Measurements from ENCODE around the gene TUBA1C. TPM values are rescaled to one million over a fixed set of nuclear protein-coding genes. Genes with fewer than 3 reads are reported as not detected.
A peak's percentile ranks its signal among the peaks of the same experiment; 100 is the strongest.

TUBA1C gene
- total and polyA plus RNA-seq, 9 of the 15 experiments (the other 6 are each of a cell fraction or from before 2014, with no cell fraction given), result 755 to 3,012 (median 914) TPM

DNA sequence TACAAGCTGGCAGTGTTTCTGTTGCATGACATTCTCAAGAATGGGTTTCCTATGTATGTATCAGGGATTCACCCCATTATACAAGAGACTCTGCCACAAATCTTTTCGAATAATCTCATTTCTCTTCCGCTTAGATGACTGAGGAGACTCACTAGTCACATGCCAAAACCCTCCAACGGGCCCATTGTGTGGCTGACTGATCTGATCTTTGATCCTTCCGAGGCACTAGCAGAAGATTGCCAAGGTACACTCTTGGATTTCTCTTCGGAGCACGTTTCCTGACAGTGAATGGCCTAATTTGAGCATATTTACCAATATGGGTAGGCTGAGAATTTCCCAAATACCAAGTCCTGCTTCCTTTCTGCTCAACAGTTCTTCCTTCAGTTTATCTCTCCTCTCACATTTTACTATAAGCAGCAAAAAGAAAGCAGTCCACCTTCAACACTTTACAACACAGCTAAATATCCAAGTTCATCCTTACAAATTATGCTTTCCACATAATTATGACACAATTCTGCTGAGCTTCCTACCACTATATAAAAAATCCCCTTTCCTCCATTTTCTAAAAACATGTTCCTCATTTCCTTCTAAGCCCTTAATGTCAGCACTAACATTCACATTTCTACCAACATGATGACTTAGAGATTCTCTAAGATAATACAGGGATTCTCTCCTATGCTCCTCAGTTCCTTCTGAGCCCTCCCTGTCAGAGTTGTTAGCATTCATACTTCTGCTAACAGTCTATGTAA lies 41.1 kb downstream of the TUBA1C start (continued):
- TF ChIP-seq, protein P1, sequence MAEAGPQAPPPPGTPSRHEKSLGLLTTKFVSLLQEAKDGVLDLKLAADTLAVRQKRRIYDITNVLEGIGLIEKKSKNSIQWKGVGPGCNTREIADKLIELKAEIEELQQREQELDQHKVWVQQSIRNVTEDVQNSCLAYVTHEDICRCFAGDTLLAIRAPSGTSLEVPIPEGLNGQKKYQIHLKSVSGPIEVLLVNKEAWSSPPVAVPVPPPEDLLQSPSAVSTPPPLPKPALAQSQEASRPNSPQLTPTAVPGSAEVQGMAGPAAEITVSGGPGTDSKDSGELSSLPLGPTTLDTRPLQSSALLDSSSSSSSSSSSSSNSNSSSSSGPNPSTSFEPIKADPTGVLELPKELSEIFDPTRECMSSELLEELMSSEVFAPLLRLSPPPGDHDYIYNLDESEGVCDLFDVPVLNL (CRISPR knock-in tag; IDR thresholded peaks at IDR 0.05; ENCODE audit: low read depth), result no peak
- TF ChIP-seq POLR2A (conservative IDR thresholded peaks at IDR 0.05) (no peak), C11orf30 (IDR thresholded peaks at IDR 0.05; ENCODE audit: low read depth) (peak; percentile 50), L3MBTL2 (IDR thresholded peaks at IDR 0.05) (peak; percentile 72), SETDB1 (IDR thresholded peaks at IDR 0.05; ENCODE audit: low read length) (no peak), POU5F1 (IDR thresholded peaks at IDR 0.05; ENCODE audit: borderline replicate concordance, low read depth, low read length, partially characterized antibody) (no peak), ARID2 (IDR thresholded peaks at IDR 0.05) (no peak), CBFA2T2 (conservative IDR thresholded peaks at IDR 0.05) (no peak), ZNF408 (CRISPR knock-in tag; IDR thresholded peaks at IDR 0.05; ENCODE audit: low read depth) (no peak), ZBED1 (IDR thresholded peaks at IDR 0.05) (no peak)
- TF ChIP-seq, protein P2, sequence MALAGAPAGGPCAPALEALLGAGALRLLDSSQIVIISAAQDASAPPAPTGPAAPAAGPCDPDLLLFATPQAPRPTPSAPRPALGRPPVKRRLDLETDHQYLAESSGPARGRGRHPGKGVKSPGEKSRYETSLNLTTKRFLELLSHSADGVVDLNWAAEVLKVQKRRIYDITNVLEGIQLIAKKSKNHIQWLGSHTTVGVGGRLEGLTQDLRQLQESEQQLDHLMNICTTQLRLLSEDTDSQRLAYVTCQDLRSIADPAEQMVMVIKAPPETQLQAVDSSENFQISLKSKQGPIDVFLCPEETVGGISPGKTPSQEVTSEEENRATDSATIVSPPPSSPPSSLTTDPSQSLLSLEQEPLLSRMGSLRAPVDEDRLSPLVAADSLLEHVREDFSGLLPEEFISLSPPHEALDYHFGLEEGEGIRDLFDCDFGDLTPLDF (CRISPR knock-in tag; IDR thresholded peaks at IDR 0.05), result no peak
- TF ChIP-seq, protein P3, sequence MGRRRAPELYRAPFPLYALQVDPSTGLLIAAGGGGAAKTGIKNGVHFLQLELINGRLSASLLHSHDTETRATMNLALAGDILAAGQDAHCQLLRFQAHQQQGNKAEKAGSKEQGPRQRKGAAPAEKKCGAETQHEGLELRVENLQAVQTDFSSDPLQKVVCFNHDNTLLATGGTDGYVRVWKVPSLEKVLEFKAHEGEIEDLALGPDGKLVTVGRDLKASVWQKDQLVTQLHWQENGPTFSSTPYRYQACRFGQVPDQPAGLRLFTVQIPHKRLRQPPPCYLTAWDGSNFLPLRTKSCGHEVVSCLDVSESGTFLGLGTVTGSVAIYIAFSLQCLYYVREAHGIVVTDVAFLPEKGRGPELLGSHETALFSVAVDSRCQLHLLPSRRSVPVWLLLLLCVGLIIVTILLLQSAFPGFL (CRISPR knock-in tag; IDR thresholded peaks at IDR 0.05), result no peak

All from K562 (cell line).